ENCODE measurements around the gene PCK2. TPM values are rescaled to one million over a fixed set of nuclear protein-coding genes. Genes with fewer than 3 reads are reported as not detected.

The PCK2 gene
- total RNA-seq, 2 experiments from 2014 or later = 57.4 to 60.3 TPM

DNA sequence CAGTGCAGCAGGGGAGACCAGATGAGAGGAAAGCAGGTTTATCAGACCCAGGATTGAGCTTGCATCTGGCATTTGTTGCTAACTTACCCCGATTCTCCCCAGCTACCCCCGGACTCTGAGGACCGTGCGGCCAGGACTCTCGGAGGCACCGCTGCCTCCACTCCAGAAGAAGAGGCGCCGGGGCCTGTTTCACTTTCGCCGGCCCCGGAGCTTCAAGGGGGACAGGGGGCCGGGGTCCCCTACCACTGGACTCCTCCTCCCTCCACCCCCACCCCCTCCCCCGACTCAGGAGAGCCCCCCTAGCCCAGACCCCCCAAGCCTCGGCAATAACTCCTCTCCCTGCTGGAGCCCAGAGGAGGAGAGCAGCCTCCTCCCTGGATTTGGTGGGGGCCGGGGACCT, 29.3 kb upstream of the PCK2 start:
- H3K4me3 Mint-ChIP-seq = no peak overlapping the region
- H3K36me3 Mint-ChIP-seq (ENCODE audit: low read depth) = no peaks in the 10 kb centered on the region
- no peak for DNase-seq
- H3K4me1 Mint-ChIP-seq = no peaks in the 10 kb centered on the region
- no peaks in the 10 kb centered on the region for H3K9me3 Mint-ChIP-seq
- no peaks in the 10 kb centered on the region for H3K27me3 Mint-ChIP-seq
- CTCF ChIA-PET = no interaction called here
- no peak overlapping the region for H3K27ac Mint-ChIP-seq
- POLR2A ChIA-PET = no interaction called here

DNA sequence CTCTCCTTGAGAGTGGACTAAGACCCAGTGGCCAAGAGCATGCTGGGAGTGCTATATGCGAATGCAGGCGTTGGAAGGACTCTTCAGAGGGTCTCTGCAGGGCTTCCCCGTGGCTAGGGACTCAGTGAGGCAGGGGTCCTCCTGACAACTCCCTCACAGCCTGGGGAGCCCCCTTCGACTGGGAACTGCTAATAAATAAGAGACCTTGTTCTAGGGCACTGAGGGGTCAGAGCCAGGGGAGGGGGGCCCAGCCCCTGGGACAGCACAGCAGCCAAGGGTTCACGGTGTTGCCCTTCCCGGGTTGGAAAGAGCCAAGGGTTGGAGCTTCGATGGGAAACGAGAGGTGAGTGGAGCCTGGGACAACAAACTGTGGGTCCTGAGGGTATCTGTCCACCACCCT, 28.7 kb upstream of the PCK2 start:
- ChIA-PET POLR2A (no interaction called here), CTCF (no interaction called here)
- Mint-ChIP-seq H3K4me1 (no peaks in the 10 kb centered on the region), H3K9me3 (no peaks in the 10 kb centered on the region), H3K27me3 (peaks cover 2% of the 10 kb centered on the region), H3K4me3 (no peak overlapping the region), H3K36me3 (ENCODE audit: low read depth) (no peaks in the 10 kb centered on the region), H3K27ac (no peak overlapping the region)
- no peak for DNase-seq

DNA sequence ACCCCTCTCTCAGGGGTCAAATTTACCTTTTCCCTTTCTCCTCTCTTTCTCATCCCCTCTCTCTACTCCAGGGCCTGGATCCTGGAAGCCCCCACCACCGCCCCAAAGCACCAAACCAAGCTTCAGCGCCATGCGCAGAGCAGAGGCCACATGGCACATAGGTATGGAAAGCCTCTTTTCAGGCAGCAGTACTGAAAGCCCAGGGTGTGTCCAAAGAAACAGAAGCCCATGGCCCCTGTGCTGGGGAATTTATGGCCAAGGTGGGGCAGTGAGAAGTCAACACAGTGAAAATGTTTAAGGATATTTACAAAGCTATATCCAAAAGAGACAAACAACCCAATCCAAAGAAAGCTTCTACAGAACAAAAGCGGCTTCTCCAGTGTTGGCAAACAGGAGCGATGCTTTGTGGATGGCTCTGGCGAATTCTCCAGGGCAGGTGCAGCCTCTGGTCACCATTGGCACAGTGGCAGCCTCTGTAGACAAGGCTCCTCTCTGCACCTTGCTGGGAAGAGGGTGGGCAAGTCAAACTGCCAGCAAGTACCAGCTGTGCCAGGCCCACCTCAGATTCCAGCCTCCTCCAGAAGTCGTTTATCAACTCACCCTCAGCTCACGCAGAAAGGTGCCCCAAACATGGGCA, 27.5 kb upstream of the PCK2 start:
- Mint-ChIP-seq H3K27me3 (peaks cover 2% of the 10 kb centered on the region), H3K36me3 (ENCODE audit: low read depth) (no peaks in the 10 kb centered on the region), H3K9me3 (no peaks in the 10 kb centered on the region), H3K4me3 (no peak overlapping the region), H3K4me1 (no peaks in the 10 kb centered on the region), H3K27ac (no peak overlapping the region)
- ChIA-PET POLR2A (no interaction called here), CTCF (no interaction called here)
- no peak for DNase-seq

DNA sequence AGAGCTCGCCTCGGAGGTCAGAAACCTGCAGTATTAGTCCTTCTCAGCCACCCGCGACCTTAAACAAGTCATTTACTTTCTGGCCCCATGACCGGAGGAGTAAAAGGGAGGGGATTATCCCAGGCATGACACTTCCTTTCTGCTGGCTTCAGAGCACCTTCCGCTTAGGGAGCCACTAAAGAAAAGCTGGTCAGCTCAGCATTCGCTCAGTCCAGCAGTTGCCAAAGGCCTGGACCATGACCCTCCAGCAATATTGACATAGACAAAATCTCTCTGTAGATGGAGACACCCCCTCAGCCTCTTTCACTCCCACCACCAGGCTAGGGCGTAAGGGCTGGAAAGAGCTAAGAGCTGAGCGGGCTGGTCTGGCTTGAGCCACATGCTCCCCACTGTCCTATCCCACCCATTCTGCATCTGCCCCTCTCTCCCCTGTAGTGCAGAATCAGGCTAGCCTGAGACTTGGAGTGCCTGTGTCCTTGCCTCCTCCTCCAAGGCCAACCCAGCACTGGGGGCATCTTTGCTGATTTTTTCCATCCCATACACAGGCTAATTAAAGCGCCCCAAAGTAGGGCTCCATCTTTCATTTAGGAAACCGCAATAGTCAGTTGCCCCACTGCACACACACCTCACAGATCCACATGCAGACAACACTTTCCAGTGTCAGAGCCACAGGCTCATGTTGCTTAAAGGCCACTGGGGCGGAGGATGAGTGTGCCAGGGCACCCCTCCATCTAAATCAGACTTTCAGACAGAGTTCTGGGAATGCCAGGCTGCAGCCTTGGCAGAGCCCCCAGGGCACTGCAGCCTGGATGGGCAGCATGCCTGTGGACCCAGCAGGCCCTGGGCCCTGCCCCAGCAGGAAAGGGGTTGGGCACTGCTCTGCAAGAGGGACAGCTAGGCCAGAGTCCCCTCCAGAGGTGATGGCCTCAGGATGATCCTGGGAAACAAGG, 26.7 kb upstream of the PCK2 start:
- Mint-ChIP-seq H3K27me3 (peaks cover 2% of the 10 kb centered on the region), H3K4me1 (no peaks in the 10 kb centered on the region), H3K36me3 (ENCODE audit: low read depth) (no peaks in the 10 kb centered on the region), H3K9me3 (no peaks in the 10 kb centered on the region), H3K4me3 (no peak overlapping the region), H3K27ac (no peak overlapping the region)
- CTCF ChIA-PET = interaction anchor here (1.1 to 1.2 kb wide), 3 partner anchors 11 to 21 kb away, joined by 3 read pairs; no protein-coding TSS in a partner anchor
- DNase-seq = no peak
- POLR2A ChIA-PET = no interaction called here

DNA sequence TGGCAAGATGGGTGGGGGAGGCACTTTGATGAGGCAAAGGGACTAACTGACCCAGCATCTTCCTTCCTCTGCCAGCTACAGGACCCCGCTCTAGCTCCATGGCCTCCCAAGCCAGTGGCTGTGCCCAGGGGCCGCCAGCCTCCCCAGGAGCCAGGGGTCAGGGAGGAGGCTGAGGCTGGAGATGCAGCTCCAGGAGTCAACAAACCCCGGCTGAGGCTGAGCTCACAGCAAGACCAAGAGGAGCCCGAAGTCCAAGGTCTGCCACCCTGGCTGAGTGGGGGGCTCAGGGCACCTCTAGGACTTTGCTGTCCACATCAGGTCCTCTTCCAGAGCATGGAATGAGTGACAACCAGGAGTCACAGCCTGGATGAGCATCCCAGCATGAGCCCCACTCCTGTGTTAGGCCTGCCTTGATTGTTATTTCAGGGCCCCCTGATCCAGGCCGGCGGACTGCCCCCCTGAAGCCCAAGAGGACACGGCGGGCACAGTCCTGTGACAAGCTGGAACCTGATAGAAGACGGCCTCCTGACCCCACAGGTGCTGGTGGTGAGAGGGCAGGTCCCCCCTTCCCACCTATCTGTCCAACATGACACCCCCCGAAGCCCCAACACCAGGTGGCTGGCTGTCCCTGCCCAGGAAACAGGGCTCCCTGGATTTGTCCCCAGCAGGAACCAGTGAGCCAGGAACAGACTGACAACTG, 25.2 kb upstream of the PCK2 start:
- Mint-ChIP-seq H3K9me3 (no peaks in the 10 kb centered on the region), H3K27ac (no peak overlapping the region), H3K36me3 (ENCODE audit: low read depth) (no peaks in the 10 kb centered on the region), H3K4me1 (no peaks in the 10 kb centered on the region), H3K4me3 (no peak overlapping the region), H3K27me3 (peaks cover 2% of the 10 kb centered on the region)
- POLR2A ChIA-PET = no interaction called here
- DNase-seq = no peak
- CTCF ChIA-PET = interaction anchor here (1.1 to 1.4 kb wide), 5 partner anchors 11 to 40 kb away, joined by 3 read pairs; no protein-coding TSS in a partner anchor

DNA sequence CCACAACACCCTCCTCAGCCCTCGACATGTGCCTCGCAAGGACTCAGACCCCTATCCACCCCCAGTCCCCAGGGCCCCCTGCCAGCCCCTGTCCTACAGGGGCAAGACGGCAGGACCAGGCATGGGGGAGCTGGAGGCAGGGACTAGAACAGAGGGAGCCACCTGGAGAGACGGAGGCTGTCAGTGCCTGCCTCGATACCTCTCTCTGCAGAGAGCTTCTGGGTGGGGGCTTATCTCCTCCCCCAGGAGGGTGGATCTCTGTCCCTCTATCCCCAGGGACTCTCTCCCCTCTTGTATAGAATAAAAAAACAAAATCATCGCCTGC, 24.7 kb upstream of the PCK2 start:
- H3K4me3 Mint-ChIP-seq = no peak overlapping the region
- H3K27me3 Mint-ChIP-seq = peaks cover 2% of the 10 kb centered on the region
- H3K36me3 Mint-ChIP-seq (ENCODE audit: low read depth) = no peaks in the 10 kb centered on the region
- CTCF ChIA-PET = interaction anchor here (1.2 to 1.4 kb wide), 2 partner anchors 21 to 39 kb away, joined by 3 read pairs; no protein-coding TSS in a partner anchor
- POLR2A ChIA-PET = no interaction called here
- no peak for DNase-seq
- no peaks in the 10 kb centered on the region for H3K9me3 Mint-ChIP-seq
- H3K27ac Mint-ChIP-seq = no peak overlapping the region
- no peaks in the 10 kb centered on the region for H3K4me1 Mint-ChIP-seq

DNA sequence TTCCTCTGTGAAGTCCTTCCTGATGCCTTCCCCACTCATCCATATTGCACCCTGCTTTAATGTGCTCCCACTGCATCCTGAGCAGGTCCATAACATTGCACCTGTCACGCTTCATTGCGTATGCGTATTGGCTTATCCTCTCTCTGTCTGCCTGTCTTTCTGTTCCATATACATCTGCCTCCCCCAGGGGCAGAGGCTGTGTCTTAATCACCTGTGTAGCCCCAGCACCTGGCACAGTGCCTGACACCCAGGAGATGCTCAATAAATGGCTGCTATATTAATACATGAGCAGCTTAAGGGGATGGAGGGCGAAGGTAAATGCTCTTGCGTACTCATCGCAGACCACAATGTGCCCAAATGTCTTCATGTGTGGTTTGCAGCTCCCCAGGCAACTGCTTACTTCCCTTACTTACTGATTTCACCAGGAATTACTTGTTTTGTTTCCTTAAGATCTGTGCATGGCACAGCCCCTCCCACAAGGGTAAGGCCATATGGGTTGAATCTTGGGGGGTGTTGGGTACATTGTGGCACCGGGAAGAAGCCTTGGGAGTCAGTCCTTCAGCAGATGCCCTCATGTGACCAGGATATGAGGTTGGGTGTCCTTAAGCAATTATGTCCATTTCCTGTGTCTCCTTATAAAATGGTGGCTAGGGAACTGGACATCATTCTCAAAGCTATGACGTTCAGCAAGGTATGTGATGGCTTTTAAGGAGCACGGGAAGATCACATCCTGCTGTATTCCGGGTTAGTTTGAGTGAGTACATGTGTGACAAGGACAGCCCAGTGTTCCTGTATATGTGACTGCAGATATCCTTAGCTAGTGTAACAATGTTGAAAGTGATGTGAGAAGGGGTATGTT, 23.6 kb upstream of the PCK2 start:
- Mint-ChIP-seq H3K9me3 (no peaks in the 10 kb centered on the region), H3K36me3 (ENCODE audit: low read depth) (no peaks in the 10 kb centered on the region), H3K27ac (no peak overlapping the region), H3K27me3 (peaks cover 2% of the 10 kb centered on the region), H3K4me3 (no peak overlapping the region), H3K4me1 (peaks cover 5% of the 10 kb centered on the region)
- ChIA-PET CTCF (interaction anchor here (0.7 to 1.5 kb wide), 4 partner anchors 13 to 20 kb away, joined by 3 to 4 read pairs (median 3); partner anchors contain the start of gene CARMIL3), POLR2A (no interaction called here)
- no peak for DNase-seq

DNA sequence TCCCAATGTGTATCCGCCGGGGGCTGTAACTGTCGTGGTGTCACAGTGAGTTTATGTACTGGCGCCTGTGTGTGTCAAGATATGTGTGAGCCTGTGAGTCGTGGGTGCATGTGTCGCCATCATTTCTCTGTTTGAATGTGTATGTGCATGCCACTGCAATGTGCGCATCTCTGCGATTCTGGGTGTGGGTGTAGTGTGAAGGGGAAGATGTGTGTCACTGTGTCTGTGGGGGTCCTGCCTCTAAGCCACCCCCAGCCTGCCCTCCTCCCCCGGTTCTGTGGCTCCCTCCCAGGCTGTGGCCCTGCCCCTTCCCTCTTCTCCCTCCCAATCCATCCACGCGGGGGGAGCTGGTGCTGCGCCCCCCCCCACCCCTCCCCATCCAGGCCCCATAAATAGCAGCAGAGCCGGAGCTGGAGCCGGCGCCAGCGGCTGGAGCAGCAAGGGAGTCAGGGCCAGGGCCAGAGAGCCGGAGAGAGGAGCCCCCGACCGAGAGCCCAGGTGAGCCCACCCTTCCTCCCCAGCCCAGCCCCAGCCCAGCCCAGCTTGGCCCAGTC, 22.9 kb upstream of the PCK2 start, which contains the start of gene CPNE6:
TSS of gene CPNE6 (plus strand) at position 419 of the 554 bp plus-strand sequence. CDS start 1,375 bp downstream, outside the sequence.
- Mint-ChIP-seq H3K4me3 (no peak within 1 kb of the TSS), H3K27me3 (peaks cover 2% of the 10 kb centered on the region), H3K4me1 (peaks cover 11% of the 10 kb centered on the region), H3K36me3 (ENCODE audit: low read depth) (no peaks in the 10 kb centered on the region), H3K27ac (no peak within 1 kb of the TSS), H3K9me3 (no peaks in the 10 kb centered on the region)
- POLR2A ChIA-PET = no interaction called here
- no peak for DNase-seq
- CTCF ChIA-PET = interaction anchor here (0.6 to 1.5 kb wide), 4 partner anchors 13 to 94 kb away, joined by 3 to 4 read pairs (median 3); partner anchors contain the start of gene CARMIL3

DNA sequence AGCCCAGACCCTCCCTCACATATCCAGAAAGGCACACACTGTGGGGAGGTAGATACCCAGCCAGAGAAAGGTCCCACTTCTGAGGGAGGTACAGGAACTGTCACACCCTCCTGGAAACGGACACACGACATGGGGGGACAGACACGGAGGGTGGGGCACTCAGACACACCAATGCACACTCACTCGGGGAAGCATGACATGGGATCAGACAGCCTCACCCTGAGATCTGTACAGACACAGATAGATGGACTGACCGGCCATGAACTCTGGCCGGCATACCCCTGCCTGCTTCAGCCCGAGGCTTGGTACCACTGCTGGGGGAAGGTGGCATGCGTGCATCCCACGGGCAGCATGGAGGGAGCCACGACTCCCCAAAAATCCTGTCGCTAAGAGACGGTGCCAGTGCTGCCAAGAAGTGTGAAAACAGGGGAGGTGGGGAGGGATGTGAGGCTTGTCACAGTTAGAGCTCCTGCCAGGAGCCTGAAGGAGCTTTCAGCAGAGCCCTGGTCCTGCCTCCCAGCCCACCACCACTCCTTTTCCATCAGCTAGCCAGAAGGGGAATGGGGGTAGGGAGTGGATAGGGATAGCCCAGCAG, 22.2 kb upstream of the PCK2 start:
- no peak for DNase-seq
- Mint-ChIP-seq H3K27ac (no peak overlapping the region), H3K4me1 (peaks cover 15% of the 10 kb centered on the region), H3K4me3 (no peak overlapping the region), H3K27me3 (peaks cover 2% of the 10 kb centered on the region), H3K36me3 (ENCODE audit: low read depth) (no peaks in the 10 kb centered on the region), H3K9me3 (no peaks in the 10 kb centered on the region)
- ChIA-PET CTCF (interaction anchor here (0.6 to 1.2 kb wide), 2 partner anchors 37 to 94 kb away, joined by 3 read pairs; no protein-coding TSS in a partner anchor), POLR2A (no interaction called here)

DNA sequence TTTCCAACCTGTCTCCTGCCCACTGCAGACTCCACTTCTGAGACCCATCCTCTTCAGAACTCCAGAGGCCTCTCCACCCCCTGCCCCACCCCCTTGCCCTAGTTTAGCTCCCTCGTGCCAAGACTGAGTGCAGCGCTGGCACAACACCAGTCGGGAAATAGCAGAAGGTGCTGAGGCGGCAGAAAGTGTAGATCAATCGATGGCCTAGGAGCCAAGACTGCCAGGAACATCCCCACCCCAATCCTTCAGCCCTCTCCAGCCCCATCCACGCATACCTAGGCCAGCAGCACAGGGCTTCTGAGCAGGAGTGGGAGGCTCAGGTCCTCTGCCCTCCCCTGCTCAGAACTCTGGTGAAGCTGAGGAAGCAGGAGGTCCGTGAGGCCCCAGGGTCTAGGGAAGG, 21.7 kb upstream of the PCK2 start:
- CTCF ChIA-PET = interaction anchor here (1.2 kb wide), 1 partner anchor 36 kb away, joined by 3 read pairs; no protein-coding TSS in a partner anchor
- Mint-ChIP-seq H3K9me3 (no peaks in the 10 kb centered on the region), H3K36me3 (ENCODE audit: low read depth) (no peaks in the 10 kb centered on the region), H3K27ac (no peak overlapping the region), H3K27me3 (peaks cover 2% of the 10 kb centered on the region), H3K4me1 (peaks cover 15% of the 10 kb centered on the region), H3K4me3 (no peak overlapping the region)
- POLR2A ChIA-PET = no interaction called here
- no peak for DNase-seq

DNA sequence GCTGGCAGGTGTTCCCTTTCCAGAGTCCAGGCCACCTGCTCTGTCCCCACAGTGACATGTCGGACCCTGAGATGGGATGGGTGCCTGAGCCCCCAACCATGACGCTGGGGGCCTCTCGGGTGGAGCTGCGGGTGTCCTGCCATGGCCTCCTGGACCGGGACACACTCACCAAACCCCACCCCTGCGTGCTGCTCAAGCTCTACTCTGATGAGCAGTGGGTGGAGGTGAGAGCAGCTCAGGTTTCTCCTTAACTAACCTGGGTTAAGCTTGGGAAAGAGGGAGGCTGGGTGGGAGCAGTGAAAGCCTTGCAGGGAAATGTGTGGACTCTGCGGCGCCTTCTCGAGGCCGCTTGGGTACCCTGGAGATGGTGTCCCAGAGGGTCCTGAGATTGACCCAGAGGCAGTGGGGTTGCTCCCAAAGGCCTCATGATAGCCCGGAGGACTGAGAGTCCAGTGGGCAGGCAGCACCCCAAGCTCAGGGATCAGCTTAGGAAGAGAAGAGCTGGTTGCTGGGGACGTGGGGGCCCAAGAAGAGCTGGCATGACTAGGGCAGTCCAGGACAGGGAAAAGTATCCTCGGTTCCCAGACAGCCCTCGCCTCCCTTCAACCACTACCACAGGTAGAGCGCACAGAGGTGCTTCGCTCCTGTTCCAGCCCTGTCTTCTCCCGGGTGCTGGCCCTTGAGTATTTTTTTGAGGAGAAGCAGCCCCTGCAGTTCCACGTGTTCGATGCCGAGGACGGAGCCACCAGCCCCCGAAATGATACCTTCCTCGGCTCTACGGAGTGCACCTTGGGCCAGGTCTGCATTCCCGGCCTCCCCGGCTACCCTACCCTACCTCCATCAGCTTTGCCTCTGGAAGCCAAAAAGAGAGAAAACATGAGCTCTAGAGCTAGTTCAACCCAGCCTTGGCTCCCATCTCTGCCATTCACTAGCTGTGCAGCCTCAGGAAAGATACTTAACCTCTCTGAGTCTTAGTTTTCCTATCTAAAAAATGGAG, 20.9 kb upstream of the PCK2 start:
- ChIA-PET POLR2A (no interaction called here), CTCF (interaction anchor here (1.2 to 1.8 kb wide), 2 partner anchors 21 to 36 kb away, joined by 3 to 5 read pairs; partner anchors contain the start of gene CARMIL3)
- H3K4me1 Mint-ChIP-seq = peaks cover 15% of the 10 kb centered on the region
- DNase-seq = no peak
- H3K27ac Mint-ChIP-seq = no peak overlapping the region
- no peaks in the 10 kb centered on the region for H3K36me3 Mint-ChIP-seq (ENCODE audit: low read depth)
- no peaks in the 10 kb centered on the region for H3K9me3 Mint-ChIP-seq
- H3K4me3 Mint-ChIP-seq = no peak overlapping the region
- H3K27me3 Mint-ChIP-seq = peaks cover 2% of the 10 kb centered on the region
